ENCODE measurements around the gene CNPY3.

DNA sequence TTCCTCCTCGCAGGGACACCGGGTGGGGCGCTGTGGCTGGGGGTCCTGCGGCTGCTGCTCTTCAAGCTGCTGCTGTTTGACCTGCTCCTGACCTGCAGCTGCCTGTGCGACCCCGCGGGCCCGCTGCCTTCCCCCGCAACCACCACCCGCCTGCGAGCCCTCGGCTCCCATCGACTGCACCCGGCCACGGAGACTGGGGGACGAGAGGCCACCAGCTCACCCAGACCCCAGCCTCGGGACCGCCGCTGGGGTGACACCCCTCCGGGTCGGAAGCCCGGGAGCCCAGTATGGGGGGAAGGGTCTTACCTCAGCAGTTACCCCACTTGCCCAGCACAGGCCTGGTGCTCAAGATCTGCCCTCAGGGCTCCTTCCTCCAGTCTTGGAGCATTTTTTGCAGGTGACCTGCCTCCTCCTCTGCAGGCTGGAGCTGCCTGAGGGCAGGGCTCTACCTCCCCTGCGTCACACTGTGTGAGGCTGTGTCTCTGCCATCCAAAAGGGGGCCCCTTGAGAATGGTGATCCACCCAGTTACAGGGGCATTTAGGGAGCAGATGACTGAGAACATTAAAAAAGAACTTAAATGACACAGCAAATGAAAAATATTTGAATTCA is 3.9 kb upstream of the CNPY3 start:
- TF ChIP-seq, protein P1, sequence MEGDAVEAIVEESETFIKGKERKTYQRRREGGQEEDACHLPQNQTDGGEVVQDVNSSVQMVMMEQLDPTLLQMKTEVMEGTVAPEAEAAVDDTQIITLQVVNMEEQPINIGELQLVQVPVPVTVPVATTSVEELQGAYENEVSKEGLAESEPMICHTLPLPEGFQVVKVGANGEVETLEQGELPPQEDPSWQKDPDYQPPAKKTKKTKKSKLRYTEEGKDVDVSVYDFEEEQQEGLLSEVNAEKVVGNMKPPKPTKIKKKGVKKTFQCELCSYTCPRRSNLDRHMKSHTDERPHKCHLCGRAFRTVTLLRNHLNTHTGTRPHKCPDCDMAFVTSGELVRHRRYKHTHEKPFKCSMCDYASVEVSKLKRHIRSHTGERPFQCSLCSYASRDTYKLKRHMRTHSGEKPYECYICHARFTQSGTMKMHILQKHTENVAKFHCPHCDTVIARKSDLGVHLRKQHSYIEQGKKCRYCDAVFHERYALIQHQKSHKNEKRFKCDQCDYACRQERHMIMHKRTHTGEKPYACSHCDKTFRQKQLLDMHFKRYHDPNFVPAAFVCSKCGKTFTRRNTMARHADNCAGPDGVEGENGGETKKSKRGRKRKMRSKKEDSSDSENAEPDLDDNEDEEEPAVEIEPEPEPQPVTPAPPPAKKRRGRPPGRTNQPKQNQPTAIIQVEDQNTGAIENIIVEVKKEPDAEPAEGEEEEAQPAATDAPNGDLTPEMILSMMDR (IDR thresholded peaks at IDR 0.05), result no peak
- TF ChIP-seq POLR2A (IDR thresholded peaks at IDR 0.05), result no peak

All from body of pancreas (tissue), 4 donors.